ENCODE data around the gene STK32B.

Gene STK32B

DNA sequence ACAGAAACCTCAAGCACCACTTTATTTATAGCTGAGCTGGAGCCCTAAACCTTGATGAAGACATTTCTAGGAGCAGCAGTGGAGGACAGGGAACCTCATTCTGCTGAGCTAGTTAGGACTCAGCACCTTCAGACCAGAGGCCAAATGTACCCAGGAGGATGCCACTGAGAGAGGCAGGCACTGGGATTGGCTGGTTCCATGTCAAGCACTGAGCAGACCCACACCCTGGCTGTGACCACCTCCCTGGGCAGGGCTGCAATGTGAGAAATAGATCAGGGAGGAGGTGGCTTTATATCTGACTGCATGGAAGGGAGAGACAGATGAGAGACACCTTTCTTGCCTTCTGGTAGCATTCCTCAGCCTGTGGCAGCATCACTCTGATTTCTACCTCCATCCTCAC, 304.6 kb downstream of the STK32B start:
- TF ChIP-seq CTCF (IDR thresholded peaks at IDR 0.05; ENCODE audit: low read depth, low read length), result no peak
- Histone ChIP-seq H3K9me3 (no peaks in the 10 kb centered on the region), H3K4me1 (no peaks in the 10 kb centered on the region), H3K4me3 (ENCODE audit: low read depth, low read length) (no peak overlapping the region), H3K36me3 (no peaks in the 10 kb centered on the region), H3K27me3 (no peaks in the 10 kb centered on the region; the same call in 1 of the 2 replicates)
- DNase-seq, result no peak

DNA sequence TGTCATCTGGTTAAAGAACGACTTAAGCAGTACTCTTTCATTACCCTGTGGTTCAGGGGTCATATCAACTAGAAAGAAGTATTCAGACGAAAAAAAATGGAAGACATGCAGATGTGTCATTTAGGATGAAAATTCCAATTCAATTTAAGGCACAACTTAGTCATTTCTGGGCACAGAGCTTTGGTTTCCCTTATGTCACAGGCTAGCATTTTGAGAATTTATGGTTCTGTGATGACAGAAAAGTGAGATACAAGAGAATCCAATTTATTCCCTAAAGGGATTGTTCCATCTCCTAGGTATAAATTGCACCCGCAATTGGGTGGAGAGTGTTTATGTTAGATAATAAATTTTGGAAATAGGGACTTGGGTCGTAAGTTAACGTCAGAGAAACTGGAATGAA, 306.6 kb downstream of the STK32B start:
- H3K9me3 ChIP-seq, result no peaks in the 10 kb centered on the region
- TF ChIP-seq CTCF (IDR thresholded peaks at IDR 0.05; ENCODE audit: low read depth, low read length), result no peak
- no peaks in the 10 kb centered on the region for H3K4me1 ChIP-seq
- no peaks in the 10 kb centered on the region; the same call in 1 of the 2 replicates for H3K27me3 ChIP-seq
- no peak overlapping the region for H3K4me3 ChIP-seq (ENCODE audit: low read depth, low read length)
- H3K36me3 ChIP-seq, result no peaks in the 10 kb centered on the region
- DNase-seq, result no peak

GRCh38 chr4:5361968-5362367, 310.7 kb downstream of the STK32B start:
- no peak for DNase-seq
- no peaks in the 10 kb centered on the region for H3K27me3 ChIP-seq
- H3K4me1 ChIP-seq, result no peaks in the 10 kb centered on the region
- H3K9me3 ChIP-seq, result no peaks in the 10 kb centered on the region
- H3K4me3 ChIP-seq (ENCODE audit: low read depth, low read length), result no peak overlapping the region
- H3K36me3 ChIP-seq, result no peaks in the 10 kb centered on the region
- no peak for TF ChIP-seq CTCF (IDR thresholded peaks at IDR 0.05; ENCODE audit: low read depth, low read length)

DNA sequence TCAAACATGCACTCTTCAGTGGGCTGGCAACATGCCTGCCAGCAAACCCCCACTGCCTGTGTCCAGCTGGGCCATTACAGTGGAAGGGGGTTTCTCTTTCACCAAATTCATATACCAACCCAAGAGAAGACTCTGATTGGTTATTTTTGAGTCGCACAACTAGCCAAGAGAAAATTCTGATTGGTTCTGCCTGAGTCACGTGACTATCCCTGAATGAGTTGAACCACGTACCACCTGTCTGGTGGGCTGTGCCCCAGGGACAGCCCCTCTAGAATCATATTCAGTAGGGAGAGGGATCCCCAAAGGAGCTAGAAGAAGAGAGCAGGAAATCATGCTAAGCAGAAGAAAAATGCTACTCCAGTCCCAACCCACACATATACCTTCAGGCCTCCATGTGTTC, 313.1 kb downstream of the STK32B start:
- Histone ChIP-seq H3K27me3 (no peaks in the 10 kb centered on the region), H3K4me3 (ENCODE audit: low read depth, low read length) (no peak overlapping the region), H3K9me3 (no peaks in the 10 kb centered on the region), H3K4me1 (no peaks in the 10 kb centered on the region), H3K36me3 (no peaks in the 10 kb centered on the region)
- DNase-seq, result no peak
- TF ChIP-seq CTCF (IDR thresholded peaks at IDR 0.05; ENCODE audit: low read depth, low read length), result no peak

- Histone ChIP-seq H3K27me3 (no peaks in the 10 kb centered on the region), H3K4me3 (ENCODE audit: low read depth, low read length) (no peak overlapping the region), H3K36me3 (no peaks in the 10 kb centered on the region), H3K9me3 (no peaks in the 10 kb centered on the region), H3K4me1 (no peaks in the 10 kb centered on the region)
- DNase-seq, result no peak
- TF ChIP-seq CTCF (IDR thresholded peaks at IDR 0.05; ENCODE audit: low read depth, low read length), result no peak
Observed at GRCh38 chr4:5365071-5366008, 314.1 kb downstream of the STK32B start.

GRCh38 chr4:5366009-5366386, 314.7 kb downstream of the STK32B start:
- no peak overlapping the region for H3K4me3 ChIP-seq (ENCODE audit: low read depth, low read length)

More at GRCh38 chr4:5366009-5366386, 314.7 kb downstream of the STK32B start:
- no peaks in the 10 kb centered on the region for H3K4me1 ChIP-seq
- no peak for DNase-seq
- no peaks in the 10 kb centered on the region for H3K27me3 ChIP-seq
- H3K9me3 ChIP-seq, result no peaks in the 10 kb centered on the region
- TF ChIP-seq CTCF (IDR thresholded peaks at IDR 0.05; ENCODE audit: low read depth, low read length), result no peak
- H3K36me3 ChIP-seq, result no peaks in the 10 kb centered on the region

Data from BE2C (cell line).